ENCODE measurements around the gene MRPL12. TPM values are rescaled to one million over a fixed set of nuclear protein-coding genes. Genes with fewer than 3 reads are reported as not detected.
"Not testable (repeated sequence)": the region's sequence is repeated elsewhere in the genome, so short reads cannot be mapped to it uniquely, and the experiment has no call there.

The MRPL12 gene
- total RNA-seq, 1 experiment from 2014 or later = 260 TPM

DNA sequence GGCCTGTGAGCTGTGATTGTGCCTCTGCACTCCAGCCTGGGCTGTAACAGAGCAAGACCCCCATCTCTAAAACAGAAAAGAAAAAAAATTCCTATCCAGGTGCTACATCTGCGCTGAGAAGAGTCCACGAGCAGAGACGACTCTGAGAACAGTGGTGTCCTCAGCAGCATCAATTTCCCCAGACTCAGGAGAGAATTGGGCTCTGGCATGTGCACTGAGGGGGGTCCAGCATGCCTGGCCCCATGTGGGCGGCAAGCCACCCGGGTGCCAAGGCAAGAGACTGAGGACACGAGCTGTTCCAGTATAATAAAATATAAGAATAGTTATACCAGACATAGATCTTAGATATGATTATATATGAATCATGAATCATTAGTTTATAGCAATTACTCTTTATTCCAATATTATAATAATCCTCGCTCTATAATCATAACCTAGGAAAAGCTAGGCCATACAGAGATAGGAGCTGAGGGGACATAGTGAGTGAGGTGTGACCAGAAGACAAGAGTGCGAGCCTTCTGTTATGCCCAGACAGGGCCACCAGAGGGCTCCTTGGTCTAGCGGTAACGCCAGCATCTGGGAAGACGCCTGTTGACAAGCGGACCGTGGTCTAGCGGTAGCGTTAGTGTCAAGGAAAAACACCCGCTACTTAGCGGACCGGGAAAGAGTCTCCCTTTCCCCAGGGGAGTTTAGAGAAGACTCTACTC, 27.5 kb upstream of the MRPL12 start:
- ATAC-seq = peak; percentile 28; the same call in 1 of the 2 replicates
- POLR2A ChIA-PET = interaction anchor here (1.2 to 1.4 kb wide), 2 partner anchors 8 to 9 kb away, joined by 5 to 9 read pairs; partner anchors contain the start of genes ARL16, CCDC137, HGS and OXLD1

DNA sequence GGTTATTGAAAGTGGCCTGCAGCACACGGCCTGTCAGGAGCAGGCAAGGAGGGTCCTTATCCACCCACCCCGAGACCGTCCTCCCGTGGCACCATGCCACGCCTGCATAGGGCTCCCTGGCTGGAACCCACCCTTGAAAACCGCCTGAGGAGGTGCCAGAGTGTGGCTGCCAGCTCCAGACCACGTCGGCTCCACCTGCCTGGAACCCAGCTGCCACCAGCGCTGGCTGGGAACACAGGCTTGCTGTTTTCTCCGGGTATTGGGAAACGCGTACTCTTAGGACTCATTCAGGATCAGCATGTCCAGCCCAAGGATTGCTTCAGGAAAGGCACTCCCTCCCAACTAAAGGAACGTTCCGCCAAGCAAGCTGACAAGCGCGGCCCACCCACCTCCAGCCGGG, 26.3 kb upstream of the MRPL12 start:
- Histone ChIP-seq H4K20me1 (ENCODE audit: insufficient read depth) (no peaks in the 10 kb centered on the region; the same call in 1 of the 2 replicates), H2AFZ (ENCODE audit: low read depth, low read length, poor library complexity, severe bottlenecking) (no peak overlapping the region), H3K4me3 (replicated peaks in 1 of 2; ENCODE audit: low read depth in 1 of 2, low read length in 2 of 2) (no peak overlapping the region), H3K36me3 (ENCODE audit: control insufficient read depth in 1 of 2, insufficient read depth in 2 of 2, low read length in 2 of 2) (peaks cover 13 to 24% of the 10 kb centered on the region in 2 experiments), H3K27me3 (ENCODE audit: insufficient read depth, low read length) (no peaks in the 10 kb centered on the region), H3K9me3 (ENCODE audit: control insufficient read depth in 1 of 2, insufficient read depth in 1 of 2, low read depth in 1 of 2, low read length in 2 of 2) (no peaks in the 10 kb centered on the region), H3K9ac (ENCODE audit: low read length) (no peak overlapping the region), H3K27ac (ENCODE audit: low read depth, low read length) (no peak overlapping the region), H3K79me2 (ENCODE audit: insufficient read depth, low read length) (peaks cover 15% of the 10 kb centered on the region), H3K9me2 (ENCODE audit: insufficient read depth) (no peaks in the 10 kb centered on the region), H3K4me2 (ENCODE audit: low read length) (no peak overlapping the region), H3K4me1 (ENCODE audit: control insufficient read depth in 1 of 2, insufficient read depth in 2 of 2, low read length in 2 of 2) (peaks cover 0 to 1% of the 10 kb centered on the region in 2 experiments; a peak in 1 of 4 replicates)
- RAD21 ChIA-PET (ENCODE audit: low non-redundant PET in 1 of 2, low total read pairs in 2 of 2, uncharacterized antibody in 2 of 2, unreplicated experiment in 2 of 2) = no interaction called here
- no peak for ATAC-seq
- intact Hi-C loops (cut with micrococcal nuclease) = no loop called here
- CTCF ChIA-PET = interaction anchor here (0.6 kb wide), 1 partner anchor 56 kb away, joined by 4 read pairs; no protein-coding TSS in a partner anchor
- DNase-seq (ENCODE audit: low read depth, low spot score) = no peak
- no TSS peak for BruUV-seq (replicated peaks)
- POLR2A ChIA-PET = no interaction called here
- TF ChIP-seq SIN3A (IDR thresholded peaks at IDR 0.05; ENCODE audit: low read depth) (no peak), SRF (IDR thresholded peaks at IDR 0.05; ENCODE audit: low read depth) (no peak), EZH2 (IDR thresholded peaks at IDR 0.05) (no peak), ZNF274 (IDR thresholded peaks at IDR 0.05; ENCODE audit: low read depth, low read length) (no peak), CEBPB (IDR thresholded peaks at IDR 0.05; ENCODE audit: low read depth) (no peak)
- TF ChIP-seq, protein P1, sequence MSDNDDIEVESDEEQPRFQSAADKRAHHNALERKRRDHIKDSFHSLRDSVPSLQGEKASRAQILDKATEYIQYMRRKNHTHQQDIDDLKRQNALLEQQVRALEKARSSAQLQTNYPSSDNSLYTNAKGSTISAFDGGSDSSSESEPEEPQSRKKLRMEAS (IDR thresholded peaks at IDR 0.05) = no peak
- TF ChIP-seq, protein P2, sequence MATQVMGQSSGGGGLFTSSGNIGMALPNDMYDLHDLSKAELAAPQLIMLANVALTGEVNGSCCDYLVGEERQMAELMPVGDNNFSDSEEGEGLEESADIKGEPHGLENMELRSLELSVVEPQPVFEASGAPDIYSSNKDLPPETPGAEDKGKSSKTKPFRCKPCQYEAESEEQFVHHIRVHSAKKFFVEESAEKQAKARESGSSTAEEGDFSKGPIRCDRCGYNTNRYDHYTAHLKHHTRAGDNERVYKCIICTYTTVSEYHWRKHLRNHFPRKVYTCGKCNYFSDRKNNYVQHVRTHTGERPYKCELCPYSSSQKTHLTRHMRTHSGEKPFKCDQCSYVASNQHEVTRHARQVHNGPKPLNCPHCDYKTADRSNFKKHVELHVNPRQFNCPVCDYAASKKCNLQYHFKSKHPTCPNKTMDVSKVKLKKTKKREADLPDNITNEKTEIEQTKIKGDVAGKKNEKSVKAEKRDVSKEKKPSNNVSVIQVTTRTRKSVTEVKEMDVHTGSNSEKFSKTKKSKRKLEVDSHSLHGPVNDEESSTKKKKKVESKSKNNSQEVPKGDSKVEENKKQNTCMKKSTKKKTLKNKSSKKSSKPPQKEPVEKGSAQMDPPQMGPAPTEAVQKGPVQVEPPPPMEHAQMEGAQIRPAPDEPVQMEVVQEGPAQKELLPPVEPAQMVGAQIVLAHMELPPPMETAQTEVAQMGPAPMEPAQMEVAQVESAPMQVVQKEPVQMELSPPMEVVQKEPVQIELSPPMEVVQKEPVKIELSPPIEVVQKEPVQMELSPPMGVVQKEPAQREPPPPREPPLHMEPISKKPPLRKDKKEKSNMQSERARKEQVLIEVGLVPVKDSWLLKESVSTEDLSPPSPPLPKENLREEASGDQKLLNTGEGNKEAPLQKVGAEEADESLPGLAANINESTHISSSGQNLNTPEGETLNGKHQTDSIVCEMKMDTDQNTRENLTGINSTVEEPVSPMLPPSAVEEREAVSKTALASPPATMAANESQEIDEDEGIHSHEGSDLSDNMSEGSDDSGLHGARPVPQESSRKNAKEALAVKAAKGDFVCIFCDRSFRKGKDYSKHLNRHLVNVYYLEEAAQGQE (IDR thresholded peaks at IDR 0.05; ENCODE audit: low read depth) = no peak

More for the DNA sequence above, 27.5 kb upstream of the MRPL12 start:
- H3K9me3 ChIP-seq (ENCODE audit: control insufficient read depth in 1 of 2, insufficient read depth in 1 of 2, low read depth in 1 of 2, low read length in 2 of 2); H4K20me1 ChIP-seq (ENCODE audit: insufficient read depth); H3K27ac ChIP-seq (ENCODE audit: low read depth, low read length); H2AFZ ChIP-seq (ENCODE audit: low read depth, low read length, poor library complexity, severe bottlenecking); H3K4me2 ChIP-seq (ENCODE audit: low read length); H3K9me2 ChIP-seq (ENCODE audit: insufficient read depth); H3K27me3 ChIP-seq (ENCODE audit: insufficient read depth, low read length); DNase-seq (ENCODE audit: low read depth, low spot score); BruUV-seq (replicated peaks); H3K4me1 ChIP-seq (ENCODE audit: control insufficient read depth in 1 of 2, insufficient read depth in 2 of 2, low read length in 2 of 2); intact Hi-C loops (cut with micrococcal nuclease); H3K4me3 ChIP-seq (replicated peaks in 1 of 2; ENCODE audit: low read depth in 1 of 2, low read length in 2 of 2); H3K9ac ChIP-seq (ENCODE audit: low read length): not testable (repeated sequence)
- ChIA-PET RAD21 (ENCODE audit: low non-redundant PET in 1 of 2, low total read pairs in 2 of 2, uncharacterized antibody in 2 of 2, unreplicated experiment in 2 of 2) (interaction anchor here (0.6 to 1.0 kb wide), 3 partner anchors 8 to 119 kb away, joined by 3 to 5 read pairs (median 3); partner anchors contain the start of genes ARL16 (in 1 of the 2) and HGS (in 1 of the 2)), CTCF (interaction anchor here (0.6 to 2.1 kb wide), 8 partner anchors 8 to 347 kb away, joined by 3 to 8 read pairs (median 3); partner anchors contain the start of genes ARL16, CENPX, HGS and LRRC45)
- TF ChIP-seq, protein P3, sequence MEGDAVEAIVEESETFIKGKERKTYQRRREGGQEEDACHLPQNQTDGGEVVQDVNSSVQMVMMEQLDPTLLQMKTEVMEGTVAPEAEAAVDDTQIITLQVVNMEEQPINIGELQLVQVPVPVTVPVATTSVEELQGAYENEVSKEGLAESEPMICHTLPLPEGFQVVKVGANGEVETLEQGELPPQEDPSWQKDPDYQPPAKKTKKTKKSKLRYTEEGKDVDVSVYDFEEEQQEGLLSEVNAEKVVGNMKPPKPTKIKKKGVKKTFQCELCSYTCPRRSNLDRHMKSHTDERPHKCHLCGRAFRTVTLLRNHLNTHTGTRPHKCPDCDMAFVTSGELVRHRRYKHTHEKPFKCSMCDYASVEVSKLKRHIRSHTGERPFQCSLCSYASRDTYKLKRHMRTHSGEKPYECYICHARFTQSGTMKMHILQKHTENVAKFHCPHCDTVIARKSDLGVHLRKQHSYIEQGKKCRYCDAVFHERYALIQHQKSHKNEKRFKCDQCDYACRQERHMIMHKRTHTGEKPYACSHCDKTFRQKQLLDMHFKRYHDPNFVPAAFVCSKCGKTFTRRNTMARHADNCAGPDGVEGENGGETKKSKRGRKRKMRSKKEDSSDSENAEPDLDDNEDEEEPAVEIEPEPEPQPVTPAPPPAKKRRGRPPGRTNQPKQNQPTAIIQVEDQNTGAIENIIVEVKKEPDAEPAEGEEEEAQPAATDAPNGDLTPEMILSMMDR (IDR thresholded peaks at IDR 0.05 in 2 of 3, conservative IDR thresholded peaks at IDR 0.05 in 1 of 3; ENCODE audit: borderline replicate concordance in 1 of 3, insufficient read depth in 1 of 3, low read depth in 2 of 3, low read length in 2 of 3) = peak in 2 of 3 experiments; percentile 51 to 60; a peak in 4 of 6 replicates
- H3K36me3 ChIP-seq (ENCODE audit: control insufficient read depth in 1 of 2, insufficient read depth in 2 of 2, low read length in 2 of 2) = peaks cover 22 to 34% of the 10 kb centered on the region in 2 experiments
- H3K79me2 ChIP-seq (ENCODE audit: insufficient read depth, low read length) = peaks cover 21% of the 10 kb centered on the region; the same call in 1 of the 2 replicates

All from HCT116 (cell line).